Measurements from ENCODE around the gene GJA4.

The GJA4 gene

DNA sequence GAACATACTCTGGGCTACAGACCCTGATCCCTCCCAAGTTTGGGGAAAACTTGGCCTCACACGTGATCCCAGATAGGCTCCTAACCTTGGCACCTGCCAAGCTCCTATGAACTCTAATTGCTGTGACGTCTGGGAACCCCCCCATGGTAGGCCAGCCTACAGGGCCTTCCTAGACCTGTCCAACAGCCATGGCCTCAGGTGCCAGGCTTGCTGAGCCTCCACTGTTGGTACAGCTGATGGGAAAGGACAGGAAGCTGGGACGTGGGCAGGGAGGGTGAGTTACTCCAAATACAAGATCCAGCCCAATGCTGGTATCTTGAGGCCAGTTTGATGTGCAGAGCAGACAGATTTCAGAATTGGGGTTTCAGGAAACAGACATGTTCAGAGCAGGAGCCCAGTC is 47.6 kb downstream of the GJA4 start:
- DNase-seq, result no peak

DNA sequence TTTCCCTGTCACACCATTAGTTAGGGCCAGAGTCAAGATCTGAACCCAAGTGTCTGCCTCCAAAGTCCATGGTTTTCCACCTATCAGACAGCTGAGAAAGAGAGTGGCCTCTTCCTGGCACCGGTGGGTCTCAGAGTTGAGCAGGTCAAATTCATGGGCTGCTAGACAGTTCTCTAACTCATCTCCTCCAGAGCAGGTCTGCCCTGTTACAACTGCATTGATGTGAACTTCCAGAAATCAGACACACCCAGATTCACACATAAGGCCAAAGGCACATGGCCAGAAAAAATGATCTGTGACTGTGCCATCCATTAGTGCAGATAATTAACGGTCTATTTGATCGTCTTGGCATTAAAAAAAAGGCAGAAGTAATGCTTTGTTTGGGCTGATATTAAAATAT is 49.3 kb downstream of the GJA4 start:
- DNase-seq, result no peak

DNA sequence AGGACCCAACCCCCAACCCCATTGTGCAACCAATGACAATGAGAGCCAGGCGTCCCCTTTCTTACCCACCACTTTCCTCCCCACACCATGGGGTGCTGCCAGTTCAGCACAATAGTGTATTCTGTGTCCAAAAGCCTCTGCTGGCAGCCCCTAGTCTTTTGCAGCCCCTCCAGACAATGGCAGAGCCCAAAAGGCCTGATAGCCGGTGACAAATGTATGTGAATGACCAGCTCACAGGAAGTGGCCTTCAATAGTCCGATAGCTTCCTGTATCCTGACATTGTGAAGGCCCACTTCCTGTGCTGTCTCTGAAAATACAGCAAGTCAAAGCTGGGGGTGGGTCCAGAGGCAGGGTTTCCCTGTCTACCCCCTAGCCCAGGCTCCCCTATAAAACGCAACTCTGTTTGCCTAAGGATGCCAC is 50.2 kb downstream of the GJA4 start:
- no peak for DNase-seq

DNA sequence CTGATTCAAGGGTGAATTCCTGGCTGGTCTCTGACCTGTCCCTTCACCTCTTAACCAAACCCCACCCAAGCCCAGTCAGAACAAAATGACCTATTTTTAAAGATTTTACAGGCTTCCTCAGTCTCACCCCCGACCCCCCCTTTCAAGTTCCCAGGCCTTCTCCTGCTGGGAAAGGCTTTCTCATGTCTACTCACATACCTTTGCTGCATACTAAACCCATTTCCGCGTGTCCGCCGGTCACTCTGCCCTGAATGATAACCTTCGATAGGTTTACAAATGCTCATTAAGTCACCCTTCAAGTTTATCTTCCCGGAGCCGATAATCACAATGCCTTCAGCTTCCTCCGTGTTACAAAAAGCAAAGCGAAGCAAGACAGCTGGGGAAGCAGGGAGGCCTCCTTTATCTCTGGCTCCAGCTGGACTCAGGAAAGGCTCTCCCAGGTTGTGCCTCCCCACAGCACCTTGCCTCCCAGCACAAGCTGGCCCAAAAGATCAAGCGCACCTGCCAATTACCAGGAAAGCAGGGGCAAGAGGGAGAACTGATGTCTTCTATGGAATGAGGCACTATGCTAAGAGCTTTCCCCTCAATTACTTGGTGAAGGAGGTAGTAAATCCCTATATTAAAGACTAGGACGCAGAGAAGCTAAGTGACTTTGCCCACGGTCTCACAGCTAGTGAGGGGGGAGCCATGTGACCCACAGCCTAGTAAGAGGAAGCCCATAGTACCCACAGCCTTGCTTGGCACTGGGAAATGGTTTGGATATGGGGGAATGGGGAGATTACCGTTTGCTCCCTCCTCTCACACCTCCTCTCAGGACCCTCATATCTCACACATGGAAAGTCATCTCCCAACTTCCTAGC is 50.8 kb downstream of the GJA4 start:
- DNase-seq, result no peak

DNA sequence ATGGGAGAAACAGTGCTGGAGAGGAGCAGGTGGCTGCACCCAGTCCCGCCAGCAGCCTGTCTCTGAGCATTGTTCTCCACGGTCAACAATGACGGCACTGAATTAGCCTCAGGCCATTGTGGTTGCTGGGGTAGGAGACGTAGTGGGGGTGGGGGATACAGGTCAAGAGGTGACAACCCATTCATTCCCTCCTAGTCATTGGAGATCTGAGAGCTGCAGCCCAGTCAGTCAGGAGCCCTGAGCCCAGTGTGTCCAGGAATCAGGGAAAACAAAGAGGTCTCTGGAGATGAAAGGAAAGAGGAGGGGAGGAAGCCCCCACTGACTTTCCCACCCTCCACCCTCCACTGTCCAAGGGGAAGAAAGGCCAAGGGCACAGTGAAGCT is 51.4 kb downstream of the GJA4 start:
- DNase-seq, result no peak

Measured in AML-193 (cell line).